Fibroblast of mammary gland (primary cell): ENCODE data around the gene COL24A1.
A peak's percentile ranks its signal among the peaks of the same experiment; 100 is the strongest.

Experiments used
- DNase-seq: peaks from one replicate; pipeline ENCODE4 v3.0.0-alpha.2; 2010; ENCODE audit warnings: low read depth
- H3K4me3 ChIP-seq: 2 replicates; pipeline ENCODE4 v1.5.1; 2011; ENCODE audit warnings: low read depth, mild to moderate bottlenecking, low read length, moderate library complexity; ENCODE audit not compliant: control insufficient read depth
- TF ChIP-seq, protein P1 (sequence below): conservative IDR thresholded peaks from 2 replicates; pipeline ENCODE4 v1.5.1; 2011; ENCODE audit warnings: low read depth, low read length, inconsistent platforms; ENCODE audit not compliant: control insufficient read depth, insufficient read depth

COL24A1 gene

DNA sequence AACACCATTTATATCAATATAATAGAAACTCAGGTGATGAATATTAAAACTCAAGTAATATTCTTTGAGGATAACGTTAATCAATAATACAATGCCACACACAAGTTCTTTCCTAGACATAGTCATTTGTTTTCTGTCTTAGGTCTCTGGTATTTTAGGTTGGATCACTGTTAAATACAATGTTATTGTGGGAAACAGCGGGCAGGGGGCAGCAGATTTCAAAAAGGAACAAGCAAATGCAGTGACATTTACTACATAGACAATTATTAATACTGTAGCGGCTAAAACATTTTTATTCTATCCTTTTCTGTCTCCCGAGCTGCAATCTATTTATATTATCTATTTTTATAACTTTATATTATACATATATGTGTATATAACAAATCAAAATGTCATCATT is 261.9 kb downstream of the COL24A1 start:
- TF ChIP-seq, protein P1, sequence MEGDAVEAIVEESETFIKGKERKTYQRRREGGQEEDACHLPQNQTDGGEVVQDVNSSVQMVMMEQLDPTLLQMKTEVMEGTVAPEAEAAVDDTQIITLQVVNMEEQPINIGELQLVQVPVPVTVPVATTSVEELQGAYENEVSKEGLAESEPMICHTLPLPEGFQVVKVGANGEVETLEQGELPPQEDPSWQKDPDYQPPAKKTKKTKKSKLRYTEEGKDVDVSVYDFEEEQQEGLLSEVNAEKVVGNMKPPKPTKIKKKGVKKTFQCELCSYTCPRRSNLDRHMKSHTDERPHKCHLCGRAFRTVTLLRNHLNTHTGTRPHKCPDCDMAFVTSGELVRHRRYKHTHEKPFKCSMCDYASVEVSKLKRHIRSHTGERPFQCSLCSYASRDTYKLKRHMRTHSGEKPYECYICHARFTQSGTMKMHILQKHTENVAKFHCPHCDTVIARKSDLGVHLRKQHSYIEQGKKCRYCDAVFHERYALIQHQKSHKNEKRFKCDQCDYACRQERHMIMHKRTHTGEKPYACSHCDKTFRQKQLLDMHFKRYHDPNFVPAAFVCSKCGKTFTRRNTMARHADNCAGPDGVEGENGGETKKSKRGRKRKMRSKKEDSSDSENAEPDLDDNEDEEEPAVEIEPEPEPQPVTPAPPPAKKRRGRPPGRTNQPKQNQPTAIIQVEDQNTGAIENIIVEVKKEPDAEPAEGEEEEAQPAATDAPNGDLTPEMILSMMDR: peak; percentile 52
- DNase-seq: peak; percentile 44

DNA sequence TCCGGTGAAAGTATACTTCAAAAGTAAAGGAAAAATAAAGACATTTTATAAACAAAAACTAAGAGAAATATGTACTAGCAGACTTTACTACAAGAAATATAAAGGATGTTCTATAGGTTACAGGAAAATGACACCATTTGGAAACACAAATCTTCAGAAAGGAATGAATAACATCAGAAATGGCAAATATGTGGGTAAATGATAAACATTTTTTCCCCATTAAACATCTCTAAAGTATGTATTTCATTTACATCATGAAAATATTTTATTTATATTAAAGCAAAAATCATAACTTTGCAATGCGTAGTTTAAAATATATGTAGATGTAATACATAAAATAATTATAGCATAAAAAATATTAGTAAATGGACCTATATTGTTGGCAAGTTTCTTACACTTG is 264.2 kb downstream of the COL24A1 start:
- TF ChIP-seq, protein P1: no peak
- DNase-seq: no peak

More for the DNA sequence above, 261.9 kb downstream of the COL24A1 start:
- no peak overlapping the region for H3K4me3 ChIP-seq

DNA sequence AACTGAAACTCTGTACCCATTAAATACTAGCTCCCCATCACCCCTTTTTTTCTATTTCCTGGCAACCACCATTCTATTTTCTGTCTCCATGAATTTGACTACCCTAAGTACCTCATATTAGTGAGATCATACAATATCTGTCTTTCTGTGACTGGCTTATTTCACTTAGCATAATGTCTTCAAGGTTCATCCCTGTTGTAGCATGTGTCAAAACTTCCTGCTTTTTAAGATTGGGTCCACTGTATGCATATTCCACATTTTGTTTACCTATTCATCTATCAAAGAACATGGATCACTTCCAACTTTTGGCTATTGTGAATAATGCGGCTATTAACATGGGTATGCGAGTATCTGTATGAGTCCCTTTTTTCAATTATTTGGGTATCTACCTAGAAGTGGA is 266.7 kb downstream of the COL24A1 start:
- no peak for DNase-seq
- TF ChIP-seq, protein P1: no peak
- no peak overlapping the region for H3K4me3 ChIP-seq

More for the DNA sequence above, 264.2 kb downstream of the COL24A1 start:
- no peak overlapping the region for H3K4me3 ChIP-seq

GRCh38 chr1:85888921-85889320 is 267.7 kb downstream of the COL24A1 start:
- no peak for DNase-seq

GRCh38 chr1:85884372-85885035 is 272.1 kb downstream of the COL24A1 start:
- no peak overlapping the region for H3K4me3 ChIP-seq
- peak; percentile 40 for DNase-seq
- TF ChIP-seq, protein P1: peak; percentile 68

More at GRCh38 chr1:85888921-85889320, 267.7 kb downstream of the COL24A1 start:
- TF ChIP-seq, protein P1: no peak
- no peak overlapping the region for H3K4me3 ChIP-seq

- TF ChIP-seq, protein P1: no peak
- DNase-seq: no peak
- H3K4me3 ChIP-seq: no peak overlapping the region
These were observed 289.4 kb downstream of the COL24A1 start for GRCh38 chr1:85867189-85867588.

- TF ChIP-seq, protein P1: no peak
- H3K4me3 ChIP-seq: no peak overlapping the region
- DNase-seq: peak; percentile 33
These were observed 291.4 kb downstream of the COL24A1 start for GRCh38 chr1:85865213-85865612.
